Renal cortical epithelial cell (primary cell): ENCODE measurements around the gene ANKS1A. TPM values are rescaled to one million over a fixed set of nuclear protein-coding genes. Genes with fewer than 3 reads are reported as not detected.

Experiments used
- DNase-seq: peaks from one replicate; pipeline ENCODE4 v3.0.0-alpha.2; 2011; ENCODE audit warnings: low read depth
- total RNA-seq: library from RNA; depleted of rRNA; stranded (reverse); fragments of >200 nt; gene quantifications from 2 replicates; pipeline ENCODE4 v1.2.3, GENCODE V29; 2014

Gene ANKS1A
- total RNA-seq, 1 donor from 2014 or later = 24.5 TPM

- no peak for DNase-seq
Observed at GRCh38 chr6:34959224-34959623, 70.2 kb downstream of the ANKS1A start.

- DNase-seq = no peak
Observed at GRCh38 chr6:34961082-34961481, 72.0 kb downstream of the ANKS1A start.

- no peak for DNase-seq
Observed at GRCh38 chr6:34961574-34961973, 72.5 kb downstream of the ANKS1A start.

GRCh38 chr6:34964564-34964963, 75.5 kb downstream of the ANKS1A start:
- DNase-seq = no peak

- DNase-seq = no peak
Observed at GRCh38 chr6:34967461-34967860, 78.4 kb downstream of the ANKS1A start.

- no peak for DNase-seq
Observed at GRCh38 chr6:34969662-34970265, 80.7 kb downstream of the ANKS1A start.

- DNase-seq = peak; percentile 21
Observed at GRCh38 chr6:34970488-34970887, 81.4 kb downstream of the ANKS1A start.

GRCh38 chr6:34970957-34971356, 81.9 kb downstream of the ANKS1A start:
- no peak for DNase-seq

GRCh38 chr6:34973547-34974248, 84.6 kb downstream of the ANKS1A start:
- DNase-seq = peak; percentile 22

GRCh38 chr6:34974249-34974642, 85.2 kb downstream of the ANKS1A start:
- no peak for DNase-seq

- DNase-seq = no peak
Observed at GRCh38 chr6:34976239-34976638, 87.2 kb downstream of the ANKS1A start.

GRCh38 chr6:34979218-34979617, 90.2 kb downstream of the ANKS1A start:
- no peak for DNase-seq

GRCh38 chr6:34979994-34980393, 90.9 kb downstream of the ANKS1A start:
- no peak for DNase-seq

GRCh38 chr6:34981366-34981765, 92.3 kb downstream of the ANKS1A start:
- no peak for DNase-seq

GRCh38 chr6:34981951-34982350, 92.9 kb downstream of the ANKS1A start:
- peak; percentile 30 for DNase-seq

GRCh38 chr6:34982424-34982852, 93.4 kb downstream of the ANKS1A start:
- peak; percentile 27 for DNase-seq

GRCh38 chr6:34984416-34984815, 95.4 kb downstream of the ANKS1A start:
- DNase-seq = no peak

- no peak for DNase-seq
Observed at GRCh38 chr6:34985236-34985635, 96.2 kb downstream of the ANKS1A start.

- peak; percentile 76 for DNase-seq
Observed at GRCh38 chr6:34986845-34987246, 97.8 kb downstream of the ANKS1A start.

GRCh38 chr6:34987506-34987905, 98.5 kb downstream of the ANKS1A start:
- no peak for DNase-seq

GRCh38 chr6:34990971-34991560, 102.0 kb downstream of the ANKS1A start:
- DNase-seq = no peak

GRCh38 chr6:34992376-34992775, 103.3 kb downstream of the ANKS1A start:
- DNase-seq = no peak

GRCh38 chr6:34993213-34993612, 104.2 kb downstream of the ANKS1A start:
- no peak for DNase-seq
